HG03342 (cell line): ENCODE measurements around the gene ASPHD2.

ENCODE experiments used
- ATAC-seq: cut with Tn5 transposase; IDR thresholded peaks from one replicate; pipeline ENCODE4 v1.9.1; 2021; ENCODE audit warnings: mild to moderate bottlenecking, moderate library complexity; ENCODE audit not compliant: unreplicated experiment

ASPHD2 gene

GRCh38 chr22:26471522-26471921 lies 42.5 kb downstream of the ASPHD2 start:
- ATAC-seq = no peak

GRCh38 chr22:26474682-26475081 lies 45.6 kb downstream of the ASPHD2 start:
- no peak for ATAC-seq

GRCh38 chr22:26476705-26477340 lies 47.8 kb downstream of the ASPHD2 start:
- no peak for ATAC-seq

GRCh38 chr22:26477341-26477731 lies 48.3 kb downstream of the ASPHD2 start:
- ATAC-seq = no peak

- no peak for ATAC-seq
Measured at GRCh38 chr22:26479043-26479791, 50.2 kb downstream of the ASPHD2 start.

GRCh38 chr22:26479792-26480610 lies 50.9 kb downstream of the ASPHD2 start:
- ATAC-seq = no peak

- ATAC-seq = no peak
Measured at GRCh38 chr22:26480611-26480932, 51.5 kb downstream of the ASPHD2 start.

GRCh38 chr22:26481112-26481693 lies 52.1 kb downstream of the ASPHD2 start:
- ATAC-seq = no peak

GRCh38 chr22:26481694-26482093 lies 52.6 kb downstream of the ASPHD2 start:
- no peak for ATAC-seq

- ATAC-seq = no peak
Measured at GRCh38 chr22:26482161-26482560, 53.1 kb downstream of the ASPHD2 start.

GRCh38 chr22:26483043-26483438 lies 54.0 kb downstream of the ASPHD2 start:
- peak; percentile 7 for ATAC-seq

- ATAC-seq = peak; percentile 61
Measured at GRCh38 chr22:26483439-26484359, 54.6 kb downstream of the ASPHD2 start, which contains the start of the genes HPS4 and SRRD. HPS4 (minus strand) TSS chr22:26483783; CDS start chr22:26481762, 2,021 bp downstream. SRRD (plus strand) TSS chr22:26483877; CDS start chr22:26483891, 14 bp downstream.

GRCh38 chr22:26484360-26484706 lies 55.3 kb downstream of the ASPHD2 start:
- ATAC-seq = no peak

- ATAC-seq = no peak
Measured at GRCh38 chr22:26485013-26485412, 56.0 kb downstream of the ASPHD2 start.

- ATAC-seq = no peak
Measured at GRCh38 chr22:26485806-26486390, 56.8 kb downstream of the ASPHD2 start.

GRCh38 chr22:26486394-26486793 lies 57.3 kb downstream of the ASPHD2 start:
- no peak for ATAC-seq

- no peak for ATAC-seq
Measured at GRCh38 chr22:26487996-26488395, 58.9 kb downstream of the ASPHD2 start.

- no peak for ATAC-seq
Measured at GRCh38 chr22:26489447-26490036, 60.5 kb downstream of the ASPHD2 start.

- ATAC-seq = no peak
Measured at GRCh38 chr22:26492220-26492619, 63.2 kb downstream of the ASPHD2 start.

GRCh38 chr22:26494506-26494905 lies 65.4 kb downstream of the ASPHD2 start:
- ATAC-seq = no peak
